IgD-negative memory B cell (primary cell): ENCODE data around the gene SNRPB2. TPM values are rescaled to one million over a fixed set of nuclear protein-coding genes. Genes with fewer than 3 reads are reported as not detected.

Experiments
- polyA plus RNA-seq: library from polyadenylated mRNA; unstranded; fragments of 300-500 nt; fragmentation: Illumina TruSeq; gene quantifications from one replicate; pipeline ENCODE4 v1.2.3, GENCODE V29; 2021

The SNRPB2 gene
- polyA plus RNA-seq, 1 donor from 2014 or later: 82.4 TPM

Other genes with a start within 250 kb of the SNRPB2 start
- gene KIF16B, start 156.6 kb upstream of the SNRPB2 start, polyA plus RNA-seq: 7.3 TPM
- gene OTOR, start 18.3 kb downstream of the SNRPB2 start, polyA plus RNA-seq: not detected